Activated CD4-positive, CD25-positive, alpha-beta regulatory T cell treated with anti-CD3 and anti-CD28 coated beads, Interleukin-2, amount 50 U/mL, for 16 hours (primary cell): ENCODE measurements around the gene APOL5.

Experiments used
- DNase-seq: peaks from one replicate; pipeline ENCODE4 v3.0.0-alpha.2; 2020; ENCODE audit warnings: low read depth, low spot score

The APOL5 gene

DNA sequence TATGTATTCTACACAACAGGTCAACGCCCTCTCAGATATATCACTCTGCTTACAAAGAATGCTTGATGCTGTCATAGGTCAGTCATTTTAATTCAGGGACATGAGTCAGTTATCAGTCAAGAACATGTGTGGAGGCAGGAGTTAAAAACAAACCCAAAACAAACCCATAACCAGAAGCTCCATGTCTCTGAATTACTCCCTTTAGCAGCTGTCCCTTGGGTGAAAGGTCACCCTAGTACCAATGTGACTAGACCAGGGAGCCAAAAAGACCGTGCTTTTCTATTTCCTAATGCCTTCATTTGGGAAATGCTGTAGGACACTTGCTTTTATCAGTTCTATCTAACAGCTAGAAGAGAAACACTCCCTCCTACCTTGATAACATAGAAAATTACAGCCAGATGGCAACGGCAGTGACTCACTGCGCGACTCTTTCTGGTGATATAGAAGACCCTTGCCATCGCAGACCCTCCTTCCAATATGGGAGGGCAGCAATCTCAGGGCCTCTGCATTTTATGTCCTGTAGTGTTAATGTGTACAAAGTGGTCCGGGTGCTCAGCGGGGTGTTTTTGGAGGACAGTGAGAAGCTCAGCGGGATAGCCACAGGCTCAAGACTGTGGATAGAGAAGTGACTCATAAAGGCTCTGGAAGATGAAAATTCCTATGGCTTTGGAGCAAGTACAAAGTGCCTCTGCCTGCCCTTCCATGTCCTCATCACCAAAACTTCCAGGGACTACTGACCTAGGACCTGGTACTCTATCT, 24.8 kb downstream of the APOL5 start:
- DNase-seq = no peak

DNA sequence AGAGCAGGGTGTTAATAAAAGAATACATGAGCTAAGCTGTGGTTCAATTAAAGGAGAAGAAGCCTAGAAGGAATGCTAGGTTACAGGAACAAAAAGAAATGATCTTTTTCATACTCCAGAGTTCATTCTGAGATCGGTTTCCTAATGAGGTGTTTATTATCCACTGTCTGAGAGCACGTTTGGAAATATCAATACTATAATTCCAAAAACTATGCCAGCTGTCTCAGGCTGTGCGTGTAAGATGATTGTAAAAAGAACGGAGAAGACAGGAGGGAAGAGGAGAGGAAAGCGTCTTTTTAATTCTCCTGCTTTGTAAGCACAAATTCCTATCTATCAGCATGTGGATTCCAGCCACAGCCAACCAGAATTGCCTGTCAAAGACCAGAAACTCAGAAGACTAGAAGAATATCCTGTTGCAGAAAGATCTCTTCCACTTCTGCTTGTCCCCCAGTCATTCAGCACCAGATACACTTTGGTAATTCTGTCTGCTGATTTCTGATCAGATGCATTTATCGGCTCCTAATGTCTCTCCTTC, 25.7 kb downstream of the APOL5 start:
- no peak for DNase-seq

DNA sequence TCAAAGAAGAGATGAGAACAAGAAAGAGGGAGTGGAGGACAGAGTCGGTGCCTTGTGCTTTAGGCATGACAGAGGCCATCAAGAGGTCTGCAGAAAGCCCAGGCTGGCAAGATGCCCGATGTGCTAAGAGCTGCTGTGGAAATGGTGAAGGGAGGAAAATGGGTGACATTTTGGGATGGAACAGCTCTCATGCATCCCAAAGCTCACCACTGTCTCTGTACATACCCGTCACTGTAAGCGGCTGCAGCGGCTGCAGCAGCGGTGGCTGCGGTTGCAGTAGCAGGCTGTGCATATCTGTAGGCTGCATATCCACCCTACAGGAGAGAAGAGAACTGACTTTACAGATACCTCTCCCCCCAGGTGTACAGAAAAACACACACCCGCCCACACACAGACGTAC, 28.6 kb downstream of the APOL5 start:
- DNase-seq = no peak

DNA sequence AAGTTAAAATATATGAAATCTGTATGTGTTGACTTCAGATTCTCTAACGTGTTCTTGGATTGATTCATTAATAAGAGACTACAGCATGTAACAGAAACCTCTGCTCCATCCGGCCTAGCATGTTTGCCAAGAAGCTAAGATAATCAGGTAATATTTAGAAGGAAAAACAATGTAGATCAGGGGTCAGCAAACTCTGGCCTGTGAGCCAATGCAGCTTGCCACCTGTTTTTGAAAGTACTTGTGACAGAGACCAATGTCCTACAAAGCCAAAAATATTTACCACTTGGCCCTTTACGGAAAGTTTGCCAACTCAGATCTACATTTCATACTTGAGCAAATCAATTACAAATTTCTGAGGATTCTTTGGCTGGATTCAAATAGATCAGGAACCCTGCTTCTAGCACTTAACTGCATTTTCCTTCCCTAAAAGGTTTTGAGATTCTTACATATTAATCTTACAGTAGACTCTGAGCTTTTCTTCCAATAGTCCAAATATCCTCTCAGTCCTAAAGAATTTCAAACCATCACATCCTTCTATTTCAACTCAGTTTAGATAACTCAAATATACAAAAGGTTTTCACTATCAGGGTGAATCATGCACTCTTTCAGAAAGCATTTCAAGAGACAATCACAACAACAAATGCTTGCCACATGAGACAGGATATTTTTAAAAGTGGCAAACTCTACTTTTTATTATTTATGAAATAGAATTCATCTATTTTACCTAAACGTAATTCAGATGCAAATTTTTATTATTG, 29.5 kb downstream of the APOL5 start:
- no peak for DNase-seq

DNA sequence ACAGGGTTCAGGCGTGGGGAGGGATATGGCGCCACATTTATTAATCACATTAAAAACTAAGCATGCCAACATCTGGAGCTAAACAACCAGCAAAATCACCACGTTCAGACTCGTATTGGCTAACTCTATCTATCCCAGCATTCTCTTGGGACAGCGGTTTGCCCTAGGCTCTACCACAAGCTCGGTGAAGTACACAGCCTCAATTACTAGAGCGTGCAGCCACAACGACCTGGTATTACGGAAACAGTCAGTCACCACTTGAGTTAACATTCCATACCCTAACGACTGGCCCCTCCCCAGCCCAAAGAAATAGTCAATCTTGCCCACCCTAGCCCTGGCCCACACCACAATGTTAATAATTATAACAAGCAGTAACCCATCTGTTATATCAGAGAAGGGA, 32.1 kb downstream of the APOL5 start:
- no peak for DNase-seq

DNA sequence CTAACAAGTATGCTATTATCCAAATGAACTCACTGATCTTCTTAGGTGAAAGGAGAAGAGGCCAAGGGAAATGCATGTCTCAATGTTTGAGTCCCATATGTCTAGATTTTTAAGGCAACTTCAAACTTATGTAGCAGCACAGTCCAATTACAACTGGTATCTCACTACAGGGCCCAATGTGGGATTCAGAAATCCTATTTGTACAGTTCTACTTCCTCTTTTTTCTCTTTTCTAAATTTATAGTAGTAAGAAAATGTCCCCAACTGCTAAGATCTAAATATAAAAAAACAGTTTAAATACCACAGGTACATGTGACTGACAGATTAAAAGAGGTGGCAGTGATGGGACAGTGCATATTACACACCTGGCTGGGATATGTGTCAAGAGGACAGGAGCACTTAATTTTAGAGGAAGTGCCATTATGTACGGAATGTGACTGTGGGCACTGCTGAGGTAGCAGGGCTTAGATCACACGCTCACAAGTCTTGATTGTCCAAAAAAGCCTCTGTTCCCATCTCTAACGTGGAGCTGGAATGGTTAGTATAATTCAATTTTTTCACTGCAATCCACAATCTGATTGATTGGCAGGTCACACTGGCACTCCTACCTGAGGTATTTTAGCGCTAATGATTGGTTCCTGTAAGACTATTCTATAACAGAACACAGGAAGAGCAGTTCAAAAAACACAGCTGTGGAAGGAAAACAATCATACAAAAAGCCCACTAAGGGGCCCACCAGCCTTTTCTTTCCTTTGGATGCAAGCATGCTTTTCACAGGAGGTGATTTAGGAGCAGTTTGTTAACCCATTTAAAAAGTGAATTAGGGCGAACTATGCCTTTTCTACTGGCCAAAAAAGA, 34.6 kb downstream of the APOL5 start:
- DNase-seq = no peak

DNA sequence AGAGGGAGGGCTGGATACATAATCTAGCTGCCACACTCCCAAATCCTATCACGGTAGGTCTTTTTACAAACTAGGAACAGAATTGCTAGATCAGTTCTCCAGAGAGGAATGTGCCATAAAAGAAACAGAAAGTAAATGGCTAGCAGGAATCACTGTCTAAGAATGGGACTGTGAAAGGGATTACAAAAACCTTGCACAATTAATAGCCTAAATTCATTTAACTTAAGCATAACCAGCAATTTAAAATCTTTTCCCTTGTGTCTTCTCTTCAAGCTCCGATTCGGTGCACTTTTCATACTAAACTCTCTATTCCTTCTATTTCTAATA, 35.2 kb downstream of the APOL5 start:
- DNase-seq = no peak

DNA sequence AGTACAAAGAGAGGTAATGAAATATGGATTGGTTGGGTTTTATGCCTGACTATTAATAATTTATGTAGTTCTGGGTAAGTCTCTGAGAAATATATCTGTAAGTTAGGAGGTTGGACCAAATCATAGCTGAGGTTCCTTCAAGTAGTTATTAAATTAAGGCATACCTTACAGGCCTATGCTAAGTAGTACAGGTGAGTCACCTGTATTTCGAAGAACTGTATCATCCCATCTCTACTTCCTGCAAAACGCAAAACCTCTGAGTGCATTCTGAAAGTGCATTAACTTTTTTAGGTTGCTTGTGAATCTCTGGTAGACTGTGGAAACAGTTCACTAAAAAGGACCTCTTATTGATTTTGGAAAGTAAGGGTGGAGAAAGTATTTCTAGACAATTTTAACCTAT, 37.1 kb downstream of the APOL5 start:
- no peak for DNase-seq

DNA sequence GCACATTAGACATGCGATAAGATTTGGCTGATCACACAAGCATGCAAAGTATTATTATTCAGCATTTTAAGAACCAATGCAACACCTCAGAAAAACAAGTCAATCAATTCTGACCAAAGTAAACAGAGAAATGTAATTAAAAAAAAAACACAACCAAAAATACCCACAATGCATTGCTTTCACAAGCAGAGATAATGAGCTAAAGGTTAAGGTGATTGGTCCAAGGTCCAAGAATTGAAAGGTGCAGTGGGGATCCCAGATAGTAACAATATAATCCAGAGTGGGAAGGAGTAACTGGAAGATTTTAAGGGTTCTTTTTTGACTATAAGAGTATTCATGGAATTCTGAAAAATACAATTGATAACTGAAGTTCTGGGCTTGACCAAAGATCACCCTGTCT, 39.0 kb downstream of the APOL5 start:
- DNase-seq = no peak

DNA sequence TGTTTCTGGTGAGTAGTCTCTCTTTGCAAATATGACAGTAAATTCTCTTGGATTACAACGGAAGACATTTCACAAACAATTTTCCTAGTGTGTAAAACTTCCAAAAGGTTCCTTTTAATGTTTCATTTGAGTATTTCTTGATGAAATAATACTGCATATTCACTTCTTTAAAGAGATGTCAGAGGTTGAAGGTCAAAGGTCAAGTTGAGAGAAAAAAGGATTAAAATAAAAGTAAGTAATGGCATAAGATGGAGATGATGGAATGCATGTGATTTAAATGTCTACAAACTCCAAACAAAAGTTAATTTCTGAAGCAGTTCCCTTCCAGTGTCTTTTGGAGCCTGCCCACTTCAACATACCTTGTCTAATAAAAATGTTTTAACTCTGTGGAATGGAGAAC, 40.7 kb downstream of the APOL5 start:
- no peak for DNase-seq

DNA sequence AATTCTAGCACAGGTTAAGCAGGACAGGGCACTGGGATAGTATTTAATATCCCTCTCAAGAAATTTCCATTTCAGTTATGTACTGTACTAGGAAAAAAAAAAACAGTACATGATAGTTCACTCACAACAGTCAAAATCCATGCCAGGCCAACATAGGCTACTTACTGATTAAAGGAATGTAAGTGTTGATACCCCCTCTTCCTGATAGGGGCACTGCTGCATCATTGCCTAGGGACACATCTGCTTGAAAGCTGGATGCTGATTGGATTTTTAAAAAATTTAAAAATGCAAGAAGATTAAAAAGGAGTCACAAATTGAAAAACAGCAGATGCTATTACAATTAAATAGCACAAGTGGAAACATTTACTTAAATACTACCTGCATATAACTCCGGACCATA, 43.4 kb downstream of the APOL5 start:
- DNase-seq = no peak

DNA sequence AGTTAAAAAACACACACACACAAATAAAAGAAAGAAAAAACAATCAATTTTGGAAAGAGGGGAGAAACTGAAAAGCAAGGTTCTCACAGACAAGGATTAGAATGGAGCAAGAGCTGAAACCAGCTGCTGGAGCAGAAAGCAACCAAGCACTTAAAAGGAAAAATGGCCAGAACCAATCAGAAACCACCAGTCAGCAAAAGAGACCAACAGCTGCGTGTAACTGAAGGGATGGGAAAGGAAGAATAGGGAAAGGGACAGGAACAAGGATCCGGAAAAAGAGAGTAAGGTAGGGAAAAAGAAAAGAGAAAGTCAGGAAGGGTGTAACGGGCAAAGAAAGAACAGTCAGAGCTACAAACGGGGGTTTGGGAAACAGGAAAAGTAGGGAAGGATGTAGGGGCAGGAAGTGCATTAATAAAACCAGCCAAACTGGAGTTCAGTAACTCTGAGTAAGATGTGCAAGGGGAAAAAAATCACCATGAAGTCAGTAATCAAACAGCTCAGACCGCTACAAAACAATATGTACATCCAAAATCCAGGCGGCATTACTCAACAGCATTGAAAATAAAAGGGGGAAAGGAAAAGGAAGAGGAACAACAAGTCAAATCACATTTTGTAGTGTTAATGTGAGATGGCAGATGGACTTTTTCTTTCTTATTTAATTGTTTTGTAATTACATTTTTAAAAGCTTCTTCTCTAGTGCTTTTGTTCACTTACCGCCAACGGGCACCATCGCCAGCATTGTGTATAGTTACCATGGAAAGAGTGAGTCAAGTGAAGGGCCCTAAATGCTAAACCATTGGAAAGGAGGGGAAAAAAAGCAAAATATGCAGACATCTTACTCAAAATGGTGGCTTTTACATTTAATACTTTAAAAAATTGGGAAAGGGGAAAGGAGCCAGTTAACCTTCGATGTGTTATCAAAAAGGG, 49.2 kb downstream of the APOL5 start:
- no peak for DNase-seq

DNA sequence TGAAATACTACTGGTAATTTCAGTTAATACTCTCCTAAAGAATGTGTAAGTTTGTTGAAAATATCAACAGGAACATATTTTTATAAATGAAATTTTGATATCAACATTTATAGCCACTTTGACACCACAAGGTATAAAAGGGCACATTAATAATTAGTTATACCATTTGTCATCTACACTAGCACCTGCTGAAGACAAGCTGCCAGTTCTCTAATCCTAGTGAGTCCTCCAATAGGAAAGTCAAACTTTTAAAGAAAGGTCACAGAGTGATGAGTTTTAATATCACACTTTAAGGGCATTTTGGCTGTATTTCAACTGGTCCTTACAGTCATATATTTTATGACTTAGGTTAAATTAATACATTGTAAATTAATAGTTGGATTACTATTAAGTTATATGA, 52.3 kb downstream of the APOL5 start:
- no peak for DNase-seq

DNA sequence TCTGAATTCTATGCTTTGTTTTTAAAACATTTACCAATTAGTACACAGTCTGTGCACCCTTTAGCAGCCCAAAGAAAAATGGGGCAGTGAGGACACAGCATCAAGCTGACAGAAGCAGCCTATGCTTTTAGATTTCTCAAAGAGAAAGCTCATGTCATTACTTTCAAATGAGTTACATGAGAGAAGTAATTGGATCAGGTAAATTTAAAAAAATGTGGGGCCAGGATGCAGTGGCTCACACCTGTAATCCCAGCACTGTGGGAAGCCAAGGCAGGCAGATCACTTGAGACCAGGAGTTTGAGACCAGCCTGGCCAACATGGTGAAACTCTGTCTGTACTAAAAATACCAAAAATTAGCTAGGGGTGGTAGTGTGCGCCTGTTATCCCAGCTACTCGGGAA, 57.7 kb downstream of the APOL5 start:
- no peak for DNase-seq

DNA sequence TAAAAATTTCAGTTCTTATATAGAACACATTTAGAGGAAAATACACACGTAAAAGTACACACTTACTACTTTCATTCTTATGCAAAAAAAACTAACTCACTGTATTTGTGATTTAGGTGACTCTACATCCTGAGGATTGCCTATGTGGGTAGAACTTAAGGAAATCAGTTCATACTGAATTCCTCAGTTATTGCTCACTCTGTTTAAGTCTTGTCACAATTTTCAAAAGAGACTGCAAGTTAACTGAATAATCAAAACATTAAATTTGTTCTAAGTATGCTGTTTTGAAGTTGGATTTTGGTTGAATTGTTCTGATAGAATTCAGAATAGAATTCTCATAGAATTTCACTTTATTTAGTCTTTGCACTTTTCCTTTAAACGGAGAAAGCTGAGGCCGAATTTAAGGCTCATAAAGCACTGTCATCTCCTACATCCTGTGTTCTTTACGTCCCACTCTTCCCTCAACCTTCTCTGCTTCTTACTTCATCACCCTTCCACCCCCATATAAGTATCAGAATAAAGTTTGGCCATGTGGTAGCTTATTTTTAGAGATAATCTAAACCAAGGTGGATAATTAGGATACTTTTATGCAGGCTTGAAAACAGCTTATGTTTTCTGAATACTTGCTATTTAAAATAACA, 59.8 kb downstream of the APOL5 start:
- DNase-seq = no peak
